GM23338 (cell line): ENCODE results near the gene SERF2. TPM values are rescaled to one million over a fixed set of nuclear protein-coding genes. Genes with fewer than 3 reads are reported as not detected.

Experiments
- ATAC-seq: fragments of 200-7000 bp; cut with Tn5 transposase; 3 replicates; pipeline ENCODE4 v1.9.1; 2020
- DNase-seq: peaks from one replicate; pipeline ENCODE4 v3.0.0-alpha.2; 2015; ENCODE audit warnings: low spot score
- H2AFZ ChIP-seq: fragments of 200-600 bp; sonication (generic); 2 replicates; pipeline ENCODE4 v1.8.0; 2016; ENCODE audit warnings: antibody characterized with exemption, mild to moderate bottlenecking, moderate library complexity
- H3F3A ChIP-seq: fragments of 200-600 bp; sonication (generic); replicated peaks from 2 replicates; pipeline ENCODE4 v1.8.0; 2017; ENCODE audit warnings: antibody characterized with exemption, mixed run types, low read depth
- H3K27ac ChIP-seq: fragments of 200-600 bp; sonication (generic); 2 replicates; pipeline ENCODE4 v1.6.1; 2016; ENCODE audit warnings: low read depth
- H3K27me3 ChIP-seq: fragments of 200-600 bp; sonication (generic); 2 replicates; pipeline ENCODE4 v1.8.0; 2016; ENCODE audit warnings: mild to moderate bottlenecking, mixed run types, moderate library complexity; ENCODE audit not compliant: insufficient read depth
- H3K36me3 ChIP-seq: fragments of 200-600 bp; sonication (generic); 2 replicates; pipeline ENCODE4 v1.8.0; 2016; ENCODE audit warnings: mild to moderate bottlenecking; ENCODE audit not compliant: insufficient read depth
- H3K4me1 ChIP-seq: fragments of 200-600 bp; sonication (generic); 2 replicates; pipeline ENCODE4 v1.8.0; 2016; ENCODE audit warnings: mild to moderate bottlenecking, moderate library complexity; ENCODE audit not compliant: insufficient read depth
- H3K4me2 ChIP-seq: fragments of 200-600 bp; sonication (generic); 2 replicates; pipeline ENCODE4 v1.7.1; 2017; ENCODE audit warnings: mixed run types
- H3K4me3 ChIP-seq: fragments of 200-600 bp; sonication (generic); 2 replicates; pipeline ENCODE4 v1.6.1; 2016; ENCODE audit warnings: mixed run types
- H3K79me2 ChIP-seq: fragments of 200-600 bp; sonication (generic); replicated peaks from 2 replicates; pipeline ENCODE4 v1.8.0; 2017; ENCODE audit warnings: mild to moderate bottlenecking; ENCODE audit not compliant: insufficient read depth
- H3K9me2 ChIP-seq: fragments of 200-600 bp; sonication (generic); 2 replicates; pipeline ENCODE4 v1.8.0; 2017; ENCODE audit not compliant: insufficient read depth
- H4K20me1 ChIP-seq: fragments of 200-600 bp; sonication (generic); replicated peaks from 2 replicates; pipeline ENCODE4 v1.8.0; 2017; ENCODE audit warnings: mild to moderate bottlenecking; ENCODE audit not compliant: insufficient read depth
- H3K27ac Mint-ChIP-seq: 2 replicates; pipeline ENCODE4 v1.8.0; 2020; ENCODE audit warnings: inconsistent platforms, mild to moderate bottlenecking, moderate library complexity, mixed read lengths
- H3K27me3 Mint-ChIP-seq: 3 replicates; pipeline ENCODE4 v1.8.0; 2022; ENCODE audit warnings: low read depth, mild to moderate bottlenecking, moderate library complexity, mixed read lengths, inconsistent platforms; ENCODE audit not compliant: insufficient read depth, poor library complexity
- H3K36me3 Mint-ChIP-seq: 3 replicates; pipeline ENCODE4 v1.8.0; 2021; ENCODE audit warnings: low read depth, mild to moderate bottlenecking, inconsistent platforms, moderate library complexity, mixed read lengths
- H3K4me1 Mint-ChIP-seq: 3 replicates; pipeline ENCODE4 v1.8.0; 2020; ENCODE audit warnings: mild to moderate bottlenecking, inconsistent platforms, mixed read lengths
- H3K4me3 Mint-ChIP-seq: 3 replicates; pipeline ENCODE4 v1.8.0; 2021; ENCODE audit warnings: moderate library complexity, mild to moderate bottlenecking, inconsistent platforms, mixed read lengths
- H3K9me3 Mint-ChIP-seq: 3 replicates; pipeline ENCODE4 v1.8.0; 2020; ENCODE audit warnings: moderate library complexity, mild to moderate bottlenecking, inconsistent platforms, mixed read lengths
- CREB1 ChIP-seq: fragments of 250-450 bp; sonication (Bioruptor Pico); IDR thresholded peaks from 2 replicates; pipeline ENCODE4 v1.5.0; 2020; ENCODE audit warnings: low read depth, mild to moderate bottlenecking, moderate library complexity
- CTCF ChIP-seq, 2 experiments: fragments of 200-600 bp in 1 of 2; sonication (generic) in 1 of 2; conservative IDR thresholded peaks; 2 replicates each; pipeline versions ENCODE4 v1.5.1 to v1.6.1; 2016 to 2017; ENCODE audit warnings: antibody characterized with exemption in 2 of 2, low read depth in 2 of 2, mild to moderate bottlenecking in 2 of 2, moderate library complexity in 1 of 2
- ETS1 ChIP-seq: IDR thresholded peaks from 2 replicates; pipeline ENCODE4 v1.6.1; 2016; ENCODE audit warnings: antibody characterized with exemption
- EZH2 ChIP-seq: fragments of 200-600 bp; sonication (generic); IDR thresholded peaks from one replicate; pipeline ENCODE4 v1.8.0; 2017; ENCODE audit warnings: antibody characterized with exemption, mild to moderate bottlenecking, low read depth; ENCODE audit not compliant: unreplicated experiment
- EZH2phosphoT487 ChIP-seq: fragments of 200-600 bp; sonication (generic); IDR thresholded peaks from one replicate; pipeline ENCODE4 v1.8.1; 2018; ENCODE audit warnings: antibody characterized with exemption; ENCODE audit not compliant: unreplicated experiment
- JUNB ChIP-seq: IDR thresholded peaks from one replicate; pipeline ENCODE4 v1.6.1; 2016; ENCODE audit warnings: antibody characterized with exemption; ENCODE audit not compliant: unreplicated experiment
- NANOG ChIP-seq: IDR thresholded peaks from 2 replicates; pipeline ENCODE4 v1.6.1; 2016; ENCODE audit warnings: antibody characterized with exemption, borderline replicate concordance
- POLR2AphosphoS5 ChIP-seq: IDR thresholded peaks from 2 replicates; pipeline ENCODE4 v1.6.1; 2016; ENCODE audit warnings: antibody characterized with exemption, low read depth
- REST ChIP-seq: IDR thresholded peaks from one replicate; pipeline ENCODE4 v1.6.1; 2018; ENCODE audit warnings: antibody characterized with exemption; ENCODE audit not compliant: unreplicated experiment
- STAT1 ChIP-seq: IDR thresholded peaks from one replicate; pipeline ENCODE4 v1.6.1; 2016; ENCODE audit warnings: antibody characterized with exemption; ENCODE audit not compliant: unreplicated experiment
- ZNF114 ChIP-seq: fragments of 250-450 bp; sonication (Bioruptor Pico); IDR thresholded peaks from 2 replicates; pipeline ENCODE4 v1.5.0; 2020; ENCODE audit warnings: mild to moderate bottlenecking, moderate library complexity
- ZNF331 ChIP-seq: fragments of 250-450 bp; sonication (Bioruptor Pico); IDR thresholded peaks from 2 replicates; pipeline ENCODE4 v1.5.0; 2020; ENCODE audit warnings: low read depth, mild to moderate bottlenecking, moderate library complexity
- ZNF462 ChIP-seq: fragments of 250-450 bp; sonication (Bioruptor Pico); IDR thresholded peaks from 2 replicates; pipeline ENCODE4 v1.5.0; 2020; ENCODE audit warnings: mild to moderate bottlenecking, moderate library complexity
- polyA plus RNA-seq: library from polyadenylated mRNA; unstranded; fragments of >200 nt; fragmentation: Nextera tagmentation; extraction: Ambion mirVana; gene quantifications from 2 replicates; pipeline ENCODE4 v1.2.1, GENCODE V29; 2016
- total RNA-seq: library from RNA; depleted of rRNA; stranded (reverse); fragments of >200 nt; shearing (Covaris generic); gene quantifications from 2 replicates; pipeline ENCODE4 v1.2.3, GENCODE V29; 2014

The SERF2 gene
- total and polyA plus RNA-seq, 2 experiments from 2014 or later = 460 to 2,602 TPM

GRCh38 chr15:43777267-43777914, 14.7 kb upstream of the SERF2 start:
- no peaks in the 10 kb centered on the region for H3K9me2 ChIP-seq
- peaks cover 11% of the 10 kb centered on the region for H4K20me1 ChIP-seq
- Mint-ChIP-seq H3K27me3 (peaks cover 21% of the 10 kb centered on the region), H3K9me3 (no peaks in the 10 kb centered on the region; the same call in 2 of the 3 replicates), H3K4me1 (peaks cover 17% of the 10 kb centered on the region), H3K27ac (peak overlapping the region; percentile 48; the same call in 1 of the 2 replicates), H3K4me3 (peak overlapping the region; percentile 82), H3K36me3 (peaks cover 17% of the 10 kb centered on the region)
- DNase-seq = peak; percentile 84
- H3F3A ChIP-seq = peaks cover 38% of the 10 kb centered on the region
- peak overlapping the region; percentile 76; the same call in 1 of the 2 replicates for H3K27ac ChIP-seq
- peak overlapping the region; percentile 95 for H3K4me3 ChIP-seq
- TF ChIP-seq ETS1 = no peak
- TF ChIP-seq CREB1 = peak; percentile 42; the same call in 1 of the 2 replicates
- no peak for TF ChIP-seq STAT1
- no peak for TF ChIP-seq ZNF114
- no peak for TF ChIP-seq EZH2phosphoT487
- TF ChIP-seq CTCF (conservative IDR thresholded peaks at IDR 0.05; ENCODE audit: low read depth in 2 of 2) = peak; percentile 82 to 87
- TF ChIP-seq JUNB = no peak
- no peak for TF ChIP-seq EZH2
- TF ChIP-seq ZNF462 (CRISPR knock-in tag) = no peak
- no peak; the same call in 1 of the 2 replicates for TF ChIP-seq POLR2AphosphoS5
- no peak for TF ChIP-seq ZNF331 (CRISPR knock-in tag)
- no peak for TF ChIP-seq REST
- no peak for TF ChIP-seq NANOG
- no peaks in the 10 kb centered on the region for H3K27me3 ChIP-seq
- H2AFZ ChIP-seq = peak overlapping the region; percentile 98
- H3K4me2 ChIP-seq = peak overlapping the region; percentile 96
- H3K4me1 ChIP-seq = peaks cover 11% of the 10 kb centered on the region
- ATAC-seq = peak; percentile 50
- H3K36me3 ChIP-seq = peaks cover 9% of the 10 kb centered on the region; the same call in 1 of the 2 replicates
- H3K79me2 ChIP-seq = no peaks in the 10 kb centered on the region
